Globus pallidus (tissue), 1 donor: ENCODE measurements around the gene TNPO3.
"Not testable (repeated sequence)": the region's sequence is repeated elsewhere in the genome, so short reads cannot be mapped to it uniquely, and the experiment has no call there.

Experiments used
- DNase-seq: peaks from one replicate; pipeline ENCODE4 v3.0.0-alpha.2; 2015; ENCODE audit warnings: low spot score

Gene TNPO3

GRCh38 chr7:128961030-128961659 is 93.8 kb downstream of the TNPO3 start:
- no peak for DNase-seq

GRCh38 chr7:128959296-128959695 is 95.6 kb downstream of the TNPO3 start:
- DNase-seq, result no peak

- DNase-seq, result no peak
Observed at GRCh38 chr7:128955981-128956380, 98.9 kb downstream of the TNPO3 start.

GRCh38 chr7:128954830-128955802 is 99.8 kb downstream of the TNPO3 start:
- peak; percentile 11 for DNase-seq

GRCh38 chr7:128954150-128954549 is 100.8 kb downstream of the TNPO3 start:
- DNase-seq, result no peak

- DNase-seq, result no peak
Observed at GRCh38 chr7:128951296-128951695, 103.6 kb downstream of the TNPO3 start.

GRCh38 chr7:128948976-128949760 is 105.7 kb downstream of the TNPO3 start:
- DNase-seq, result peak; percentile 27

GRCh38 chr7:128948312-128948973 is 106.5 kb downstream of the TNPO3 start:
- no peak for DNase-seq

- DNase-seq, result no peak
Observed at GRCh38 chr7:128947854-128948253, 107.1 kb downstream of the TNPO3 start.

GRCh38 chr7:128946936-128947830 is 107.7 kb downstream of the TNPO3 start:
- no peak for DNase-seq

GRCh38 chr7:128945668-128946366 is 109.1 kb downstream of the TNPO3 start:
- DNase-seq, result no peak

GRCh38 chr7:128944487-128945236 is 110.2 kb downstream of the TNPO3 start:
- no peak for DNase-seq

GRCh38 chr7:128943251-128943650 is 111.7 kb downstream of the TNPO3 start:
- DNase-seq, result not testable (repeated sequence)

GRCh38 chr7:128941946-128942526 is 112.9 kb downstream of the TNPO3 start:
- DNase-seq, result no peak

GRCh38 chr7:128941323-128941890 is 113.5 kb downstream of the TNPO3 start:
- no peak for DNase-seq

- peak; percentile 51 for DNase-seq
Observed at GRCh38 chr7:128940494-128941322, 114.2 kb downstream of the TNPO3 start.

- DNase-seq, result no peak
Observed at GRCh38 chr7:128939861-128940410, 115.0 kb downstream of the TNPO3 start.
